Upper lobe of left lung (tissue), 6 donors: ENCODE data around the gene UBE4B. TPM values are rescaled to one million over a fixed set of nuclear protein-coding genes. Genes with fewer than 3 reads are reported as not detected.

Source experiments
- ATAC-seq, 2 donors: fragments of 200-7000 bp; cut with Tn5 transposase; one replicate each; pipeline ENCODE4 v1.9.1; 2022; ENCODE audit warnings: mild to moderate bottlenecking in 2 of 2, moderate library complexity in 2 of 2; ENCODE audit not compliant: low FRiP score in 2 of 2
- DNase-seq, 2 donors: peaks; one replicate each; pipeline ENCODE4 v3.0.0-alpha.2; 2019 to 2020
- H3K27ac ChIP-seq, 4 donors: fragments of 200-600 bp; sonication (generic); one replicate each; pipeline ENCODE4 v1.5.1; 2016 to 2019
- H3K27me3 ChIP-seq, 4 donors: fragments of 200-600 bp; sonication (generic); one replicate each; pipeline ENCODE4 v1.5.1; 2017 to 2019
- H3K36me3 ChIP-seq, 4 donors: fragments of 200-600 bp; sonication (generic); one replicate each; pipeline ENCODE4 v1.5.1; 2016 to 2019
- H3K4me1 ChIP-seq, 4 donors: fragments of 200-600 bp; sonication (generic); one replicate each; pipeline ENCODE4 v1.5.1; 2018 to 2019
- H3K4me3 ChIP-seq, 4 donors: fragments of 200-600 bp; sonication (generic); one replicate each; pipeline ENCODE4 v1.5.1; 2017 to 2019; ENCODE audit warnings: mild to moderate bottlenecking in 2 of 4, moderate library complexity in 1 of 4
- H3K9me3 ChIP-seq, 4 donors: fragments of 200-600 bp; sonication (generic); one replicate each; pipeline ENCODE4 v1.5.1; 2018 to 2019
- EP300 ChIP-seq, 4 donors: sonication (generic); formaldehyde crosslinking; IDR thresholded peaks; one replicate each; pipeline ENCODE4 v1.5.1; 2017; ENCODE audit warnings: antibody characterized with exemption in 4 of 4, control low read depth in 2 of 4
- POLR2A ChIP-seq, 4 donors: fragments of 450-650 bp; IDR thresholded peaks; one replicate each; pipeline ENCODE4 v1.5.1; 2016 to 2017; ENCODE audit warnings: antibody characterized with exemption in 4 of 4, mild to moderate bottlenecking in 2 of 4
- POLR2AphosphoS5 ChIP-seq, 2 donors: sonication (generic); formaldehyde crosslinking; IDR thresholded peaks; one replicate each; pipeline ENCODE4 v1.5.1; 2017; ENCODE audit warnings: antibody characterized with exemption in 2 of 2
- WGBS, 2 donors: methylation state at CpG; one replicate each; pipeline ENCODE4 v1.1.5; 2017 to 2018; 5-methylcytosine and 5-hydroxymethylcytosine counted together
- total RNA-seq, 6 donors: library from RNA; depleted of rRNA in 4 of 6; stranded (reverse); fragments of >200 nt in 4 of 6; gene quantifications; one replicate each; pipeline versions ENCODE4 v1.1.0 to v1.2.1, GENCODE V29; 2016 to 2021
- TF ChIP-seq, protein P1 (sequence below), 6 experiments: fragments of 450-650 bp in 4 of 6; fragments of 200-600 bp in 2 of 6; sonication (generic) in 2 of 6; IDR thresholded peaks; one replicate each; pipeline ENCODE4 v1.5.1; 2016 to 2019; ENCODE audit warnings: antibody characterized with exemption in 6 of 6
- donor health status: DM: no; HTN: no; CAD: no; lungs with moderate emphysema.
- donor health status: DM: no; HTN: yes; CAD: no; lungs with severe emphysema.

The UBE4B gene
- total RNA-seq, 6 donors from 2014 or later, result 24.5 to 83.8 (median 42.8) TPM

GRCh38 chr1:10074059-10074851 is 41.5 kb downstream of the UBE4B start:
- Histone ChIP-seq H3K27ac (no peak overlapping the region), H3K4me3 (no peak overlapping the region), H3K27me3 (no peaks in the 10 kb centered on the region), H3K4me1 (peaks cover 10 to 22% (median 15%) of the 10 kb centered on the region in 4 donors), H3K36me3 (peaks cover 0 to 17% (median 0%) of the 10 kb centered on the region in 4 donors), H3K9me3 (no peaks in the 10 kb centered on the region)
- TF ChIP-seq POLR2A (IDR thresholded peaks at IDR 0.05) (no peak), POLR2AphosphoS5 (IDR thresholded peaks at IDR 0.05) (no peak), EP300 (IDR thresholded peaks at IDR 0.05) (no peak)
- TF ChIP-seq, protein P1, sequence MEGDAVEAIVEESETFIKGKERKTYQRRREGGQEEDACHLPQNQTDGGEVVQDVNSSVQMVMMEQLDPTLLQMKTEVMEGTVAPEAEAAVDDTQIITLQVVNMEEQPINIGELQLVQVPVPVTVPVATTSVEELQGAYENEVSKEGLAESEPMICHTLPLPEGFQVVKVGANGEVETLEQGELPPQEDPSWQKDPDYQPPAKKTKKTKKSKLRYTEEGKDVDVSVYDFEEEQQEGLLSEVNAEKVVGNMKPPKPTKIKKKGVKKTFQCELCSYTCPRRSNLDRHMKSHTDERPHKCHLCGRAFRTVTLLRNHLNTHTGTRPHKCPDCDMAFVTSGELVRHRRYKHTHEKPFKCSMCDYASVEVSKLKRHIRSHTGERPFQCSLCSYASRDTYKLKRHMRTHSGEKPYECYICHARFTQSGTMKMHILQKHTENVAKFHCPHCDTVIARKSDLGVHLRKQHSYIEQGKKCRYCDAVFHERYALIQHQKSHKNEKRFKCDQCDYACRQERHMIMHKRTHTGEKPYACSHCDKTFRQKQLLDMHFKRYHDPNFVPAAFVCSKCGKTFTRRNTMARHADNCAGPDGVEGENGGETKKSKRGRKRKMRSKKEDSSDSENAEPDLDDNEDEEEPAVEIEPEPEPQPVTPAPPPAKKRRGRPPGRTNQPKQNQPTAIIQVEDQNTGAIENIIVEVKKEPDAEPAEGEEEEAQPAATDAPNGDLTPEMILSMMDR (IDR thresholded peaks at IDR 0.05), result no peak
- ATAC-seq (peak; percentile 65 to 96), DNase-seq (peak in 1 of 2 donors; percentile 78)
- 55 to 77% methylated on average over 5 of the region's 5 CpGs for WGBS, 2 donors

DNA sequence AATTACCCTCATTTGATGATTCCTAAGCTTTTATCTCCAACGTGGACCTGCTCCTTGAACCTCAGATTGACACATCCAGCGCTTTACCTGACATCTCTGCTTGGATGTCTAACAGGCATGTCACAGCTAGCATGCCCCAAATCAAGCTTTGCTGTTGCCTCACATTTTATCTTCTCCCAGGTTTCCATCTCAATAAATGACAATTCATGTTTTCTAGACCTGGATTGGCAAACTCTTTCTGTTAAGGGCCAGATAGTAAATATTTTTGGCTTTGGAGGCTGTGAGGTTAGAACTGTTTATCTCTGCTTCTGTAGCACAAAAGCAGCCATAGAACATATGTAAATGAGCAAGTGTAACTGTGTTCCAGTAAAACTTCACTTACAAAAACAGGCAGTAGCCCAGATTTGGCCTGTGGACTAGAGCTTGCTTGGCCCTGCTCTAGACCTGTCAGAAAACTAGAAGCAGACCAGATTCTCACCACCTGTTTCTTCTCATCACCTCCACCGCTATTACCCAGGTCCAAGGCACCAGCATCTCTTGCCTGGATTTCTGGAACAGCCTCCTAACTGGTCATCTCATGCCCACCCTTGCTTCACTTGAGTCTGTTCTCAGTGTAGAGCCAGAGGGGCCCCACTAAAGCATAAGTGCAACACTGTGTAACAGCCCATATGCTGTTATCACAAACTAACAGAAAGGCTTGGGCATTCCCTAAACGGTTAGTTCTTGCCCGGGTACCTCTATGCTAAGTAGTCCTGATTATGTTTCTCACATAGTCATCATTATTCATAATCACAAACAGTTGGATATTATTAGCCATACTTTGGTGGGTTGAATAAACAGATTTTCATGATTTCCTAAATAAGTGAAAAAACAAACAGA is 42.3 kb downstream of the UBE4B start:
- TF ChIP-seq EP300 (IDR thresholded peaks at IDR 0.05) (no peak), POLR2A (IDR thresholded peaks at IDR 0.05) (no peak), POLR2AphosphoS5 (IDR thresholded peaks at IDR 0.05) (no peak)
- TF ChIP-seq, protein P1 (IDR thresholded peaks at IDR 0.05), result no peak
- no peak overlapping the region for H3K4me3 ChIP-seq
- WGBS, 2 donors, result 80 to 81% methylated on average over 5 of the region's 5 CpGs
- no peak overlapping the region for H3K27ac ChIP-seq
- ATAC-seq (peak in 1 of 2 donors; percentile 66), DNase-seq (no peak)
- H3K4me1 ChIP-seq, result peaks cover 10 to 22% (median 15%) of the 10 kb centered on the region in 4 donors
- no peaks in the 10 kb centered on the region for H3K27me3 ChIP-seq
- H3K36me3 ChIP-seq, result peaks cover 0 to 17% (median 0%) of the 10 kb centered on the region in 4 donors
- H3K9me3 ChIP-seq, result no peaks in the 10 kb centered on the region

DNA sequence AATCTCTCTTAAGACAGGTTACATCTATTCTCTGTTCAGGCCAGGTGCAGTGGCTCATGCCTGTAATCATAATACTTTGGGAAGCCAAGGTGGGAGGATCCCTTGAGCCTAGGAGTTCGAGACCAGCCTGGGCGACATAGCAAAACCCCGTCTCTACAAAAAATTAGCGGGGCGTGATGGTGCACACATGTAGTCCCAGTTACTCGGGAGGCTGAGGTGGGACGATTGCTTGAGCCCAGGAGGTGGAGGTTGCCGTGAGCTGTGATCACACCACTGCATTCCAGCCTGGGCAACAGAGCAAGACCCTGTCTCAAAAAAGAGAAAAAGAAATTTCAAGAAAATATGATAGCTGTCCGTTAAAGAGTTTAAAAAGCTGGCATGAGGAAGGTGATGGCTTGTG is 43.0 kb downstream of the UBE4B start:
- Histone ChIP-seq H3K9me3 (no peaks in the 10 kb centered on the region), H3K4me1 (peaks cover 10 to 22% (median 15%) of the 10 kb centered on the region in 4 donors), H3K27ac (no peak overlapping the region), H3K4me3 (no peak overlapping the region), H3K36me3 (peaks cover 0 to 17% (median 0%) of the 10 kb centered on the region in 4 donors), H3K27me3 (no peaks in the 10 kb centered on the region)
- ATAC-seq (no peak), DNase-seq (no peak)
- TF ChIP-seq POLR2AphosphoS5 (IDR thresholded peaks at IDR 0.05) (no peak), POLR2A (IDR thresholded peaks at IDR 0.05) (no peak)
- TF ChIP-seq, protein P1 (IDR thresholded peaks at IDR 0.05), result no peak
- WGBS, 2 donors, result 95 to 96% methylated on average over 9 of the region's 9 CpGs

- Histone ChIP-seq H3K27me3 (no peaks in the 10 kb centered on the region), H3K27ac (peak overlapping the region in 3 of 4 donors; percentile 4 to 31 (median 12)), H3K9me3 (no peaks in the 10 kb centered on the region), H3K4me3 (no peak overlapping the region), H3K36me3 (peaks cover 0 to 6% (median 3%) of the 10 kb centered on the region in 4 donors), H3K4me1 (peaks cover 10 to 22% (median 15%) of the 10 kb centered on the region in 4 donors)
- ATAC-seq (no peak), DNase-seq (no peak)
- TF ChIP-seq EP300 (IDR thresholded peaks at IDR 0.05) (no peak), POLR2A (IDR thresholded peaks at IDR 0.05) (no peak)
- TF ChIP-seq, protein P1 (IDR thresholded peaks at IDR 0.05), result no peak
- WGBS, 2 donors, result 41 to 48% methylated on average over 4 of the region's 4 CpGs
Observed at GRCh38 chr1:10078494-10078893, 45.7 kb downstream of the UBE4B start.
